WTC11 (cell line): Measurements from ENCODE around the gene FAM53A.

ENCODE experiments used
- CREM ChIP-seq: sonication (generic); formaldehyde crosslinking; IDR thresholded peaks from 2 replicates; pipeline ENCODE4 v1.8.1; 2022; ENCODE audit warnings: mild to moderate bottlenecking, missing genetic modification reagents, moderate library complexity
- ELF4 ChIP-seq: sonication (generic); formaldehyde crosslinking; IDR thresholded peaks from 2 replicates; pipeline ENCODE4 v1.8.1; 2022; ENCODE audit warnings: low read depth, mild to moderate bottlenecking, moderate library complexity, missing genetic modification reagents
- FOXJ3 ChIP-seq: sonication (generic); formaldehyde crosslinking; IDR thresholded peaks from 2 replicates; pipeline ENCODE4 v1.9.0; 2021; ENCODE audit warnings: missing genetic modification reagents, mild to moderate bottlenecking, borderline replicate concordance
- JUN ChIP-seq: sonication (generic); formaldehyde crosslinking; IDR thresholded peaks from 2 replicates; pipeline ENCODE4 v1.8.0; 2023; ENCODE audit warnings: mild to moderate bottlenecking, missing genetic modification reagents
- KAT7 ChIP-seq: sonication (generic); formaldehyde crosslinking; IDR thresholded peaks from 2 replicates; pipeline ENCODE4 v1.8.1; 2023; ENCODE audit warnings: missing genetic modification reagents, mild to moderate bottlenecking, borderline replicate concordance
- MXD4 ChIP-seq: fragments of 250-450 bp; sonication (Bioruptor Pico); IDR thresholded peaks from 2 replicates; pipeline ENCODE4 v1.8.0; 2021; ENCODE audit warnings: mild to moderate bottlenecking, moderate library complexity, borderline replicate concordance
- SP1 ChIP-seq: sonication (generic); formaldehyde crosslinking; conservative IDR thresholded peaks from 2 replicates; pipeline ENCODE4 v1.8.1; 2022; ENCODE audit warnings: missing genetic modification reagents
- ZNF121 ChIP-seq: sonication (generic); formaldehyde crosslinking; IDR thresholded peaks from 2 replicates; pipeline ENCODE4 v1.8.0; 2023; ENCODE audit warnings: missing genetic modification reagents
- TF ChIP-seq, protein P1 (sequence below): fragments of 200-600 bp; IDR thresholded peaks from 2 replicates; pipeline ENCODE4 v1.8.0; 2022; ENCODE audit warnings: antibody characterized with exemption
- TF ChIP-seq, protein P2 (sequence below): sonication (generic); formaldehyde crosslinking; IDR thresholded peaks from 2 replicates; pipeline ENCODE4 v1.8.1; 2023; ENCODE audit warnings: mild to moderate bottlenecking, missing genetic modification reagents, moderate library complexity
- TF ChIP-seq, protein P3 (sequence below): fragments of 250-450 bp; sonication (Bioruptor Pico); IDR thresholded peaks from 2 replicates; pipeline ENCODE4 v2.1.2; 2022; ENCODE audit warnings: mild to moderate bottlenecking, moderate library complexity
- TF ChIP-seq, protein P4 (sequence below): sonication (generic); formaldehyde crosslinking; IDR thresholded peaks from 2 replicates; pipeline ENCODE4 v1.8.0; 2022; ENCODE audit warnings: mild to moderate bottlenecking, missing genetic modification reagents
- TF ChIP-seq, protein P5 (sequence below): fragments of 250-450 bp; sonication (Bioruptor Pico); IDR thresholded peaks from 2 replicates; pipeline ENCODE4 v1.9.0; 2021; ENCODE audit warnings: mild to moderate bottlenecking, borderline replicate concordance
- TF ChIP-seq, protein P6 (sequence below): sonication (generic); formaldehyde crosslinking; IDR thresholded peaks from 2 replicates; pipeline ENCODE4 v1.8.0; 2022; ENCODE audit warnings: missing genetic modification reagents

DNA sequence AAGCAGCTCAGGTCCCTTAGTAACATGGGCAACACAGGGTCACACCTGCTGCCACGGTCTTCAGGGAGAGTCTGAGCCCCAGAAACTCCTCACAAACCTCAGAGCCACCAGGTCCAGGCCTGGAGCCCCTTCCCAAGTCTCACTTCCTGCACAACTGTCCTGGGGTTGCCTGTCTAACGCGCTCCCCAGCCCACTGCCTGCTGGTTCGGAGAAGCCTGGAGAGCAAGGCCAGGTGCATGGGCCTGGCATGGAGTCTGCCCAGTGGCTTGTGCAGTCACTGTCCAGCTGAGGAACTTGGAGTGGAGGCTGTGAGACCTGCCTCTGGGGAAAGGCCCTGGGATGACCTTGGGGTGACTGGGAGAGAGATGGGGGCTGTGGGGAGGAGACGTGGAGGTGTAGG lies 28.0 kb downstream of the FAM53A start:
- TF ChIP-seq, protein P1, sequence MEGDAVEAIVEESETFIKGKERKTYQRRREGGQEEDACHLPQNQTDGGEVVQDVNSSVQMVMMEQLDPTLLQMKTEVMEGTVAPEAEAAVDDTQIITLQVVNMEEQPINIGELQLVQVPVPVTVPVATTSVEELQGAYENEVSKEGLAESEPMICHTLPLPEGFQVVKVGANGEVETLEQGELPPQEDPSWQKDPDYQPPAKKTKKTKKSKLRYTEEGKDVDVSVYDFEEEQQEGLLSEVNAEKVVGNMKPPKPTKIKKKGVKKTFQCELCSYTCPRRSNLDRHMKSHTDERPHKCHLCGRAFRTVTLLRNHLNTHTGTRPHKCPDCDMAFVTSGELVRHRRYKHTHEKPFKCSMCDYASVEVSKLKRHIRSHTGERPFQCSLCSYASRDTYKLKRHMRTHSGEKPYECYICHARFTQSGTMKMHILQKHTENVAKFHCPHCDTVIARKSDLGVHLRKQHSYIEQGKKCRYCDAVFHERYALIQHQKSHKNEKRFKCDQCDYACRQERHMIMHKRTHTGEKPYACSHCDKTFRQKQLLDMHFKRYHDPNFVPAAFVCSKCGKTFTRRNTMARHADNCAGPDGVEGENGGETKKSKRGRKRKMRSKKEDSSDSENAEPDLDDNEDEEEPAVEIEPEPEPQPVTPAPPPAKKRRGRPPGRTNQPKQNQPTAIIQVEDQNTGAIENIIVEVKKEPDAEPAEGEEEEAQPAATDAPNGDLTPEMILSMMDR: no peak
- TF ChIP-seq SP1 (no peak), ZNF121 (CRISPR knock-in tag) (no peak), JUN (CRISPR knock-in tag) (no peak), ELF4 (CRISPR knock-in tag) (no peak), CREM (no peak), MXD4 (CRISPR knock-in tag) (no peak), KAT7 (CRISPR knock-in tag) (no peak), FOXJ3 (CRISPR knock-in tag) (no peak)
- TF ChIP-seq, protein P2, sequence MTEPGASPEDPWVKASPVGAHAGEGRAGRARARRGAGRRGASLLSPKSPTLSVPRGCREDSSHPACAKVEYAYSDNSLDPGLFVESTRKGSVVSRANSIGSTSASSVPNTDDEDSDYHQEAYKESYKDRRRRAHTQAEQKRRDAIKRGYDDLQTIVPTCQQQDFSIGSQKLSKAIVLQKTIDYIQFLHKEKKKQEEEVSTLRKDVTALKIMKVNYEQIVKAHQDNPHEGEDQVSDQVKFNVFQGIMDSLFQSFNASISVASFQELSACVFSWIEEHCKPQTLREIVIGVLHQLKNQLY (CRISPR knock-in tag): no peak
- TF ChIP-seq, protein P3, sequence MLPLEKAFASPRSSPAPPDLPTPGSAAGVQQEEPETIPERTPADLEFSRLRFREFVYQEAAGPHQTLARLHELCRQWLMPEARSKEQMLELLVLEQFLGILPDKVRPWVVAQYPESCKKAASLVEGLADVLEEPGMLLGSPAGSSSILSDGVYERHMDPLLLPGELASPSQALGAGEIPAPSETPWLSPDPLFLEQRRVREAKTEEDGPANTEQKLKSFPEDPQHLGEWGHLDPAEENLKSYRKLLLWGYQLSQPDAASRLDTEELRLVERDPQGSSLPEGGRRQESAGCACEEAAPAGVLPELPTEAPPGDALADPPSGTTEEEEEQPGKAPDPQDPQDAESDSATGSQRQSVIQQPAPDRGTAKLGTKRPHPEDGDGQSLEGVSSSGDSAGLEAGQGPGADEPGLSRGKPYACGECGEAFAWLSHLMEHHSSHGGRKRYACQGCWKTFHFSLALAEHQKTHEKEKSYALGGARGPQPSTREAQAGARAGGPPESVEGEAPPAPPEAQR: no peak
- TF ChIP-seq, protein P4, sequence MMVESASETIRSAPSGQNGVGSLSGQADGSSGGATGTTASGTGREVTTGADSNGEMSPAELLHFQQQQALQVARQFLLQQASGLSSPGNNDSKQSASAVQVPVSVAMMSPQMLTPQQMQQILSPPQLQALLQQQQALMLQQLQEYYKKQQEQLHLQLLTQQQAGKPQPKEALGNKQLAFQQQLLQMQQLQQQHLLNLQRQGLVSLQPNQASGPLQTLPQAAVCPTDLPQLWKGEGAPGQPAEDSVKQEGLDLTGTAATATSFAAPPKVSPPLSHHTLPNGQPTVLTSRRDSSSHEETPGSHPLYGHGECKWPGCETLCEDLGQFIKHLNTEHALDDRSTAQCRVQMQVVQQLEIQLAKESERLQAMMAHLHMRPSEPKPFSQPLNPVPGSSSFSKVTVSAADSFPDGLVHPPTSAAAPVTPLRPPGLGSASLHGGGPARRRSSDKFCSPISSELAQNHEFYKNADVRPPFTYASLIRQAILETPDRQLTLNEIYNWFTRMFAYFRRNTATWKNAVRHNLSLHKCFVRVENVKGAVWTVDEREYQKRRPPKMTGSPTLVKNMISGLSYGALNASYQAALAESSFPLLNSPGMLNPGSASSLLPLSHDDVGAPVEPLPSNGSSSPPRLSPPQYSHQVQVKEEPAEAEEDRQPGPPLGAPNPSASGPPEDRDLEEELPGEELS (CRISPR knock-in tag): no peak
- TF ChIP-seq, protein P5, sequence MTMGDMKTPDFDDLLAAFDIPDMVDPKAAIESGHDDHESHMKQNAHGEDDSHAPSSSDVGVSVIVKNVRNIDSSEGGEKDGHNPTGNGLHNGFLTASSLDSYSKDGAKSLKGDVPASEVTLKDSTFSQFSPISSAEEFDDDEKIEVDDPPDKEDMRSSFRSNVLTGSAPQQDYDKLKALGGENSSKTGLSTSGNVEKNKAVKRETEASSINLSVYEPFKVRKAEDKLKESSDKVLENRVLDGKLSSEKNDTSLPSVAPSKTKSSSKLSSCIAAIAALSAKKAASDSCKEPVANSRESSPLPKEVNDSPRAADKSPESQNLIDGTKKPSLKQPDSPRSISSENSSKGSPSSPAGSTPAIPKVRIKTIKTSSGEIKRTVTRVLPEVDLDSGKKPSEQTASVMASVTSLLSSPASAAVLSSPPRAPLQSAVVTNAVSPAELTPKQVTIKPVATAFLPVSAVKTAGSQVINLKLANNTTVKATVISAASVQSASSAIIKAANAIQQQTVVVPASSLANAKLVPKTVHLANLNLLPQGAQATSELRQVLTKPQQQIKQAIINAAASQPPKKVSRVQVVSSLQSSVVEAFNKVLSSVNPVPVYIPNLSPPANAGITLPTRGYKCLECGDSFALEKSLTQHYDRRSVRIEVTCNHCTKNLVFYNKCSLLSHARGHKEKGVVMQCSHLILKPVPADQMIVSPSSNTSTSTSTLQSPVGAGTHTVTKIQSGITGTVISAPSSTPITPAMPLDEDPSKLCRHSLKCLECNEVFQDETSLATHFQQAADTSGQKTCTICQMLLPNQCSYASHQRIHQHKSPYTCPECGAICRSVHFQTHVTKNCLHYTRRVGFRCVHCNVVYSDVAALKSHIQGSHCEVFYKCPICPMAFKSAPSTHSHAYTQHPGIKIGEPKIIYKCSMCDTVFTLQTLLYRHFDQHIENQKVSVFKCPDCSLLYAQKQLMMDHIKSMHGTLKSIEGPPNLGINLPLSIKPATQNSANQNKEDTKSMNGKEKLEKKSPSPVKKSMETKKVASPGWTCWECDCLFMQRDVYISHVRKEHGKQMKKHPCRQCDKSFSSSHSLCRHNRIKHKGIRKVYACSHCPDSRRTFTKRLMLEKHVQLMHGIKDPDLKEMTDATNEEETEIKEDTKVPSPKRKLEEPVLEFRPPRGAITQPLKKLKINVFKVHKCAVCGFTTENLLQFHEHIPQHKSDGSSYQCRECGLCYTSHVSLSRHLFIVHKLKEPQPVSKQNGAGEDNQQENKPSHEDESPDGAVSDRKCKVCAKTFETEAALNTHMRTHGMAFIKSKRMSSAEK: no peak
- TF ChIP-seq, protein P6, sequence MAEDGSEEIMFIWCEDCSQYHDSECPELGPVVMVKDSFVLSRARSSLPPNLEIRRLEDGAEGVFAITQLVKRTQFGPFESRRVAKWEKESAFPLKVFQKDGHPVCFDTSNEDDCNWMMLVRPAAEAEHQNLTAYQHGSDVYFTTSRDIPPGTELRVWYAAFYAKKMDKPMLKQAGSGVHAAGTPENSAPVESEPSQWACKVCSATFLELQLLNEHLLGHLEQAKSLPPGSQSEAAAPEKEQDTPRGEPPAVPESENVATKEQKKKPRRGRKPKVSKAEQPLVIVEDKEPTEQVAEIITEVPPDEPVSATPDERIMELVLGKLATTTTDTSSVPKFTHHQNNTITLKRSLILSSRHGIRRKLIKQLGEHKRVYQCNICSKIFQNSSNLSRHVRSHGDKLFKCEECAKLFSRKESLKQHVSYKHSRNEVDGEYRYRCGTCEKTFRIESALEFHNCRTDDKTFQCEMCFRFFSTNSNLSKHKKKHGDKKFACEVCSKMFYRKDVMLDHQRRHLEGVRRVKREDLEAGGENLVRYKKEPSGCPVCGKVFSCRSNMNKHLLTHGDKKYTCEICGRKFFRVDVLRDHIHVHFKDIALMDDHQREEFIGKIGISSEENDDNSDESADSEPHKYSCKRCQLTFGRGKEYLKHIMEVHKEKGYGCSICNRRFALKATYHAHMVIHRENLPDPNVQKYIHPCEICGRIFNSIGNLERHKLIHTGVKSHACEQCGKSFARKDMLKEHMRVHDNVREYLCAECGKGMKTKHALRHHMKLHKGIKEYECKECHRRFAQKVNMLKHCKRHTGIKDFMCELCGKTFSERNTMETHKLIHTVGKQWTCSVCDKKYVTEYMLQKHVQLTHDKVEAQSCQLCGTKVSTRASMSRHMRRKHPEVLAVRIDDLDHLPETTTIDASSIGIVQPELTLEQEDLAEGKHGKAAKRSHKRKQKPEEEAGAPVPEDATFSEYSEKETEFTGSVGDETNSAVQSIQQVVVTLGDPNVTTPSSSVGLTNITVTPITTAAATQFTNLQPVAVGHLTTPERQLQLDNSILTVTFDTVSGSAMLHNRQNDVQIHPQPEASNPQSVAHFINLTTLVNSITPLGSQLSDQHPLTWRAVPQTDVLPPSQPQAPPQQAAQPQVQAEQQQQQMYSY (CRISPR knock-in tag): no peak
